Measurements from ENCODE around the gene KRT6C. TPM values are rescaled to one million over a fixed set of nuclear protein-coding genes. Genes with fewer than 3 reads are reported as not detected.

The KRT6C gene
- total RNA-seq, 6 experiments from 2014 or later: not detected

- Mint-ChIP-seq H3K27ac (peak overlapping the region; percentile 77), H3K4me1 (ENCODE audit: low read depth) (peaks cover 53% of the 10 kb centered on the region), H3K27me3 (ENCODE audit: insufficient read depth) (peaks cover 21% of the 10 kb centered on the region), H3K9me3 (no peaks in the 10 kb centered on the region), H3K36me3 (ENCODE audit: low read depth) (no peaks in the 10 kb centered on the region), H3K4me3 (peak overlapping the region; percentile 22; the same call in 1 of the 2 replicates)
- TF ChIP-seq CTCF (IDR thresholded peaks at IDR 0.05): no peak
- peak; percentile 69 for DNase-seq
Observed at GRCh38 chr12:52440821-52441319, 32.7 kb downstream of the KRT6C start.

- TF ChIP-seq CTCF (IDR thresholded peaks at IDR 0.05): no peak
- no peak overlapping the region; the same call in 1 of the 2 replicates for H3K27ac Mint-ChIP-seq
- no peak overlapping the region for H3K4me3 Mint-ChIP-seq
Observed at GRCh38 chr12:52439845-52440244, 33.8 kb downstream of the KRT6C start.

GRCh38 chr12:52439420-52439819 is 34.2 kb downstream of the KRT6C start:
- Mint-ChIP-seq H3K27ac (no peak overlapping the region), H3K4me1 (ENCODE audit: low read depth) (peaks cover 65% of the 10 kb centered on the region), H3K27me3 (ENCODE audit: insufficient read depth) (peaks cover 20% of the 10 kb centered on the region), H3K36me3 (ENCODE audit: low read depth) (no peaks in the 10 kb centered on the region), H3K4me3 (no peak overlapping the region), H3K9me3 (no peaks in the 10 kb centered on the region)
- no peak for TF ChIP-seq CTCF (IDR thresholded peaks at IDR 0.05)
- DNase-seq: no peak

More at GRCh38 chr12:52439845-52440244, 33.8 kb downstream of the KRT6C start:
- Mint-ChIP-seq H3K4me1 (ENCODE audit: low read depth) (peaks cover 63% of the 10 kb centered on the region), H3K27me3 (ENCODE audit: insufficient read depth) (peaks cover 21% of the 10 kb centered on the region), H3K36me3 (ENCODE audit: low read depth) (no peaks in the 10 kb centered on the region), H3K9me3 (no peaks in the 10 kb centered on the region)
- no peak for DNase-seq

- no peak overlapping the region for H3K27ac Mint-ChIP-seq
- H3K4me1 Mint-ChIP-seq (ENCODE audit: low read depth): peaks cover 64% of the 10 kb centered on the region
- H3K36me3 Mint-ChIP-seq (ENCODE audit: low read depth): no peaks in the 10 kb centered on the region
- TF ChIP-seq CTCF (IDR thresholded peaks at IDR 0.05): no peak
- H3K27me3 Mint-ChIP-seq (ENCODE audit: insufficient read depth): peaks cover 19% of the 10 kb centered on the region
- no peaks in the 10 kb centered on the region for H3K9me3 Mint-ChIP-seq
- no peak overlapping the region for H3K4me3 Mint-ChIP-seq
- no peak for DNase-seq
Observed at GRCh38 chr12:52438305-52439301, 35.0 kb downstream of the KRT6C start.

DNA sequence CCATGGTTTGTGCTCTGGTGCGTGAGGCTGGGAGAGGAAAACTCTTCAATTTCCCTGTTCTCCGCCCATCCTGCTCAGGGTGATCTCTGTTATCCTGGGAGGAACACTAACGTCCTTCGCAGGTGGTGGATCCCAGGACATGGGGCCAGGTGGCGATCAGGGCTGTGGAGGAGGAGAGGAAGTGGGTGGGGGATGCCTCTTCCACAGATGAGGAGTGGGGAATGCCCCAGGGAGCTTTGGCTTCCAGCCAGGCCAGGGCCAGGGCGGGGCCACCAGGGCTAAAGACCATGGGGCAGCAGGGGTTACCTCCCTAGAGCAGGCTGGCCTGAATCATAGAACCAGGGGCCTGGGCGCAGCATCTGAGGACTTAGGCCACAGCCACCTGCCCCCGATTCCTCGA is 36.1 kb downstream of the KRT6C start:
- no peaks in the 10 kb centered on the region for H3K36me3 Mint-ChIP-seq (ENCODE audit: low read depth)

More for the DNA sequence above, 36.1 kb downstream of the KRT6C start:
- DNase-seq: no peak
- H3K4me3 Mint-ChIP-seq: no peak overlapping the region
- peaks cover 53% of the 10 kb centered on the region for H3K4me1 Mint-ChIP-seq (ENCODE audit: low read depth)
- no peaks in the 10 kb centered on the region for H3K9me3 Mint-ChIP-seq
- no peak overlapping the region for H3K27ac Mint-ChIP-seq
- peaks cover 23% of the 10 kb centered on the region for H3K27me3 Mint-ChIP-seq (ENCODE audit: insufficient read depth)
- TF ChIP-seq CTCF (IDR thresholded peaks at IDR 0.05): no peak

Measured in HFFc6 (cell line).